Mesenchymal stem cell (in vitro differentiated cells and primary cell): ENCODE measurements around the gene CTRB2.

ENCODE experiments used
- DNase-seq: peaks from one replicate; pipeline ENCODE4 v3.0.0-alpha.2; 2013
- H2AFZ ChIP-seq: one replicate; pipeline ENCODE4 v1.6.1; 2013; ENCODE audit warnings: low read depth, mild to moderate bottlenecking, control low read depth, inconsistent platforms, low read length, moderate library complexity
- H2AK5ac ChIP-seq: 2 replicates; pipeline ENCODE4 v1.6.1; 2013; ENCODE audit warnings: low read length, moderate library complexity, mild to moderate bottlenecking, inconsistent platforms; ENCODE audit not compliant: severe bottlenecking
- H2BK120ac ChIP-seq: one replicate; pipeline ENCODE4 v1.6.1; 2013; ENCODE audit warnings: low read depth, mild to moderate bottlenecking, inconsistent platforms, low read length, moderate library complexity
- H2BK12ac ChIP-seq, 2 experiments: one replicate each; pipeline ENCODE4 v1.6.1; 2013; ENCODE audit warnings: inconsistent platforms in 2 of 2, low read length in 2 of 2, mild to moderate bottlenecking in 2 of 2, moderate library complexity in 2 of 2, control low read depth in 1 of 2
- H2BK15ac ChIP-seq: one replicate; pipeline ENCODE4 v1.6.1; 2013; ENCODE audit warnings: mild to moderate bottlenecking, low read depth, inconsistent platforms; ENCODE audit not compliant: poor library complexity, severe bottlenecking
- H2BK5ac ChIP-seq: 2 replicates; pipeline ENCODE4 v1.6.1; 2013; ENCODE audit warnings: low read depth, mild to moderate bottlenecking, low read length, control low read depth, inconsistent platforms; ENCODE audit not compliant: poor library complexity, severe bottlenecking
- H3K14ac ChIP-seq, 2 experiments: one replicate each; pipeline ENCODE4 v1.6.1; 2013; ENCODE audit warnings: inconsistent platforms in 2 of 2, low read length in 2 of 2, control low read depth in 1 of 2, mild to moderate bottlenecking in 1 of 2, moderate library complexity in 1 of 2
- H3K18ac ChIP-seq, 2 experiments: one replicate each; pipeline ENCODE4 v1.6.1; 2013; ENCODE audit warnings: inconsistent platforms in 2 of 2, low read length in 2 of 2, control low read depth in 1 of 2, low read depth in 1 of 2, mild to moderate bottlenecking in 1 of 2
- H3K23ac ChIP-seq, 2 experiments: one replicate each; pipeline ENCODE4 v1.6.1; 2013; ENCODE audit warnings: inconsistent platforms in 2 of 2, low read length in 2 of 2, mild to moderate bottlenecking in 2 of 2, moderate library complexity in 2 of 2, control low read depth in 1 of 2
- H3K27ac ChIP-seq: 2 replicates; pipeline ENCODE4 v1.5.1; 2013; ENCODE audit warnings: mild to moderate bottlenecking, moderate library complexity, low read length, control low read depth, inconsistent platforms; ENCODE audit not compliant: poor library complexity, severe bottlenecking
- H3K27me3 ChIP-seq, 2 experiments: 2 replicates each; pipeline versions ENCODE4 v1.6.1 to v1.7.0; 2013; ENCODE audit warnings: low read length in 2 of 2, mild to moderate bottlenecking in 2 of 2, moderate library complexity in 2 of 2, control low read depth in 1 of 2, inconsistent platforms in 1 of 2; ENCODE audit not compliant: control insufficient read depth in 1 of 2, insufficient read depth in 1 of 2
- H3K36me3 ChIP-seq, 2 experiments: 2 replicates each; pipeline versions ENCODE4 v1.6.1 to v1.7.0; 2013; ENCODE audit warnings: low read length in 2 of 2, control low read depth in 1 of 2, inconsistent platforms in 1 of 2, low read depth in 1 of 2, mild to moderate bottlenecking in 1 of 2; ENCODE audit not compliant: insufficient read depth in 2 of 2, control insufficient read depth in 1 of 2
- H3K4ac ChIP-seq, 2 experiments: one replicate each; pipeline ENCODE4 v1.6.1; 2013; ENCODE audit warnings: inconsistent platforms in 2 of 2, low read length in 2 of 2, mild to moderate bottlenecking in 2 of 2, moderate library complexity in 2 of 2, control low read depth in 1 of 2, low read depth in 1 of 2
- H3K4me1 ChIP-seq: 2 replicates; pipeline ENCODE4 v1.6.1; 2013; ENCODE audit warnings: low read depth, low read length, control low read depth; ENCODE audit not compliant: control insufficient read depth, insufficient read depth
- H3K4me2 ChIP-seq: 2 replicates; pipeline ENCODE4 v1.6.1; 2013; ENCODE audit warnings: low read length, mild to moderate bottlenecking, inconsistent platforms; ENCODE audit not compliant: poor library complexity, severe bottlenecking
- H3K4me3 ChIP-seq, 2 experiments: 2 replicates each; pipeline versions ENCODE4 v1.5.1 to v1.7.0; 2013; ENCODE audit warnings: low read length in 2 of 2, mild to moderate bottlenecking in 2 of 2, control low read depth in 1 of 2, low read depth in 1 of 2; ENCODE audit not compliant: insufficient read depth in 1 of 2
- H3K79me1 ChIP-seq: replicated peaks from 2 replicates; pipeline ENCODE4 v1.6.1; 2013; ENCODE audit warnings: mild to moderate bottlenecking, control low read depth, low read length, inconsistent platforms; ENCODE audit not compliant: poor library complexity, severe bottlenecking
- H3K9ac ChIP-seq: 2 replicates; pipeline ENCODE4 v1.7.0; 2013; ENCODE audit warnings: mild to moderate bottlenecking, low read length, moderate library complexity
- H3K9me3 ChIP-seq: 2 replicates; pipeline ENCODE4 v1.7.0; 2013; ENCODE audit warnings: mild to moderate bottlenecking, low read length; ENCODE audit not compliant: control insufficient read depth
- H4K8ac ChIP-seq: one replicate; pipeline ENCODE4 v1.6.1; 2013; ENCODE audit warnings: inconsistent platforms, mild to moderate bottlenecking, low read length, moderate library complexity
- H4K91ac ChIP-seq: one replicate; pipeline ENCODE4 v1.6.1; 2013; ENCODE audit warnings: mild to moderate bottlenecking, low read length, inconsistent platforms
- WGBS: methylation state at CpG from one replicate; pipeline ENCODE4 v1.1.7; 2013; ENCODE audit warnings: mixed read lengths; 5-methylcytosine and 5-hydroxymethylcytosine counted together

Gene CTRB2

DNA sequence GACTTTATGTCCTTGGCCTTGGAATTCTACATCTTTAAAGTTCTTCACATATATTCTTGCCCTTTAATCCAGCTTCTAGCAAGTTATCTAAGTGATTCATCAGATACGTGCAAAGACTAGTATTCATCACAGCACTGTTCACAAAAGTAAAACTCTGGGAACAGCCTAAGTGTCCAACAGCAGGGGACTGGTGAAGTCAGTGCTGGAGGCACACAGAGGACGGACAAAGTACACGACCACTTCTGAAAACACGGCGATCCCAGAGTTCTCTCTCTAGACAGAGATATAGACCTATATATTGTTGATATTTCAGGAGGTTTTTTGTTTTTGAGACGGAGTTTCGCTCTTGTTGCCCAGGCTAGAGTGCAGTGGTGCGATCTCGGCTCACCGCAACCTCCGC, 24.6 kb upstream of the CTRB2 start:
- no peak overlapping the region for H2AFZ ChIP-seq
- no peak overlapping the region for H2AK5ac ChIP-seq
- peaks cover 60% of the 10 kb centered on the region for H3K4me1 ChIP-seq
- no peak overlapping the region for H3K14ac ChIP-seq
- no peak overlapping the region for H3K4me3 ChIP-seq
- DNase-seq: no peak
- H3K27me3 ChIP-seq: no peaks in the 10 kb centered on the region
- 91% methylated on average over 8 of the region's 11 CpGs for WGBS
- no peaks in the 10 kb centered on the region for H3K9me3 ChIP-seq
- H3K18ac ChIP-seq: no peak overlapping the region
- peaks cover 85 to 86% of the 10 kb centered on the region in 2 experiments for H3K36me3 ChIP-seq
- no peak overlapping the region for H2BK5ac ChIP-seq
- no peak overlapping the region for H2BK120ac ChIP-seq
- peak overlapping the region; percentile 9 for H3K9ac ChIP-seq
- H3K4ac ChIP-seq: no peak overlapping the region
- H3K79me1 ChIP-seq: peaks cover 17% of the 10 kb centered on the region
- H3K23ac ChIP-seq: no peak overlapping the region
- no peak overlapping the region for H3K4me2 ChIP-seq
- no peak overlapping the region for H2BK15ac ChIP-seq
- no peak overlapping the region for H3K27ac ChIP-seq
- no peak overlapping the region for H4K91ac ChIP-seq
- H2BK12ac ChIP-seq: no peak overlapping the region
- H4K8ac ChIP-seq: no peak overlapping the region

DNA sequence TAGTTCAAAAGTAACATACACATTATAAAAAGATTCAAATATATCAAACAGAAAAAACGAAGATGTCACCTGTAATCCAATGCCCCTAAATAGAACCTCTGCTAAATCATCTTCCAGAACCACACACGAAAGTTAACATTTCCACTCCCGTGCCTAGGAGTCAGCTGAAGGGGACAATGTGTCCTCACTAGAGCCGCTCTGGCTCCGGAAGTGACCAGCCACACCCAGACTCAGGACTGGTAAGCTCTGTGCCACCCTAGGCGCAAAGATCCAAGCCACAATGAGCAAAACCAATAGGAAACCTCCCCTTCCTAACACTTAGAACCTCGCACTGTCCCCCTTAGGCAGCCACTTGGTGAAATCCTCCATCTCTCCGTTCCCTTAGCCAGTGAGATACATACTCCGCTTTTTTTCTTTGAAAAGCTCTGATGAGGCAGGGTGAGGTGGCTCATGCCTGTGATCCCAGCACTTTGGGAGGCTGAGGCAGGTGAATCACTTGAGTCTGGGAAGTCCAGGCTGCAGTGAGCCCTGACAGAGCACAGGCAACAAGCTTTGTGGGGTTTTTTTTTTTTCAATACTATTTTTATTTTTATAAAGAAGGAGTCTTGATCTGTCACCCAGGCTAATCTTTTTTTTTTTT, 23.6 kb upstream of the CTRB2 start:
- no peak for DNase-seq
- H3K36me3 ChIP-seq: peaks cover 75 to 78% of the 10 kb centered on the region in 2 experiments
- H3K18ac ChIP-seq: no peak overlapping the region
- H4K91ac ChIP-seq: no peak overlapping the region
- no peak overlapping the region for H2BK15ac ChIP-seq
- no peak overlapping the region for H3K4ac ChIP-seq
- no peak overlapping the region for H3K23ac ChIP-seq
- H2AK5ac ChIP-seq: no peak overlapping the region
- peaks cover 59% of the 10 kb centered on the region for H3K4me1 ChIP-seq
- H2AFZ ChIP-seq: no peak overlapping the region
- H3K79me1 ChIP-seq: peaks cover 17% of the 10 kb centered on the region
- H3K27me3 ChIP-seq: no peaks in the 10 kb centered on the region
- no peak overlapping the region for H2BK5ac ChIP-seq
- H4K8ac ChIP-seq: no peak overlapping the region
- no peak overlapping the region for H2BK12ac ChIP-seq
- H3K4me2 ChIP-seq: no peak overlapping the region
- H3K27ac ChIP-seq: peak overlapping the region; percentile 5
- no peak overlapping the region for H3K4me3 ChIP-seq
- H2BK120ac ChIP-seq: no peak overlapping the region
- WGBS: 98% methylated on average over 8 of the region's 9 CpGs
- peak overlapping the region; percentile 24 for H3K9ac ChIP-seq
- no peak overlapping the region for H3K14ac ChIP-seq
- H3K9me3 ChIP-seq: no peaks in the 10 kb centered on the region

DNA sequence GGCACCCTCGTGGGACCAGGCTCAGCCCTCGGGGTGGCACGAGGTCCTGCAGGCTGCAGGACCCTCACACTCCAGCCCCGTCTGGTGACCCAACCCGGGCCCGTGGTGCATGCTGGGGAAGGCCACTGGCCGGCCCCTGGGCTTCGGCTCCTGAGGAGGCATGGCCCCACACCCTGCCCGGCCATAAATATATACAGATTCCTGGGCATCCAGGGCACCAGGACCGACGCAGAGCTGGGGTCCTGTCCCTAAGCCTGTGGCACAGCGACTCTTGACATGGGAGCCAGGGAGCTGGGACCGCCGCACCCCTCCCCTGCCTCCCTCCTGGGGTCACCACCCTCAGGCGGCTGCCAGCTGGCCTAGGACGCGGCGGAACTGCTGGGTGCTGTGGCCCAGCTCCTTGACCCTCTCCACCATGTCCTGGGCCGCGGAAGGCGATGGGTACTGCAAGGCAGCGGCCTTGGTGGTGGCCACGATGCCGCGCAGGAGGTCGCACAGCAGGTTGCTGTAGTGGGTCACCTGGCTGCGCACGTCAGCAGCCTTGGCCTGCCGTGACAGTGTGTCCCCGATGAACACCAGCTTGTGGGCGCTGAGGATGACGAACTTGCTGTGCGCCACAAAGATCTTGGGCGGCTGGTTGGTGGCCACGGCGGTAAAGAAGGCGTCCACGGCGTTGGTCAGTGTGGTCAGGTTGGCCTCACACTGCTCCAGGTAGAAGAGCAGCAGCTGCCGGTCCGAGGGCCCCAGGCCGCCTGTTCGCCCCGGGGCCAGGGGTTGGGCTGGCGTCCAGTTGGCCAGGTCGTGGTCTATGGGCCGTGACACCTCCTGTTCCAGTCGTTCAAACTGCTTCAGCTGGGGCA, 22.4 kb upstream of the CTRB2 start:
- Histone ChIP-seq H2BK15ac (no peak overlapping the region), H4K91ac (peak overlapping the region; percentile 20), H2BK5ac (no peak overlapping the region), H3K9ac (no peak overlapping the region), H3K79me1 (peaks cover 17% of the 10 kb centered on the region), H3K4me2 (no peak overlapping the region), H3K18ac (peak overlapping the region; percentile 15 to 28), H3K4ac (peak overlapping the region in 1 of 2 experiments; percentile 25), H3K9me3 (no peaks in the 10 kb centered on the region), H3K4me1 (peaks cover 54% of the 10 kb centered on the region), H2BK12ac (peak overlapping the region in 1 of 2 experiments; percentile 76), H3K27me3 (peaks cover 0 to 5% of the 10 kb centered on the region in 2 experiments), H3K36me3 (peaks cover 64 to 67% of the 10 kb centered on the region in 2 experiments), H3K4me3 (peak overlapping the region in 1 of 2 experiments; percentile 30), H3K27ac (peak overlapping the region; percentile 24), H2AK5ac (peak overlapping the region; percentile 28), H3K23ac (no peak overlapping the region), H2AFZ (no peak overlapping the region), H4K8ac (no peak overlapping the region), H2BK120ac (no peak overlapping the region), H3K14ac (no peak overlapping the region)
- no peak for DNase-seq
- WGBS: 96% methylated on average over 48 of the region's 48 CpGs
